ENCODE measurements around the gene EPHB3. TPM values are rescaled to one million over a fixed set of nuclear protein-coding genes. Genes with fewer than 3 reads are reported as not detected.
A peak's percentile ranks its signal among the peaks of the same experiment; 100 is the strongest.

EPHB3 gene
- total RNA-seq, 2 experiments from 2014 or later = 0.11 to 0.13 TPM

GRCh38 chr3:184597829-184598573 lies 36.4 kb downstream of the EPHB3 start:
- DNase-seq (no peak), ATAC-seq (no peak)
- no peaks in the 10 kb centered on the region for H3K4me1 Mint-ChIP-seq (ENCODE audit: low read depth)
- CTCF ChIA-PET = no interaction called here
- H3K27me3 Mint-ChIP-seq (ENCODE audit: low read depth) = peaks cover 25% of the 10 kb centered on the region
- no peaks in the 10 kb centered on the region for H3K36me3 Mint-ChIP-seq (ENCODE audit: low read depth)
- no peak overlapping the region for H3K4me3 Mint-ChIP-seq
- H3K9me3 Mint-ChIP-seq (ENCODE audit: insufficient read depth) = no peaks in the 10 kb centered on the region
- no peak overlapping the region for H3K27ac Mint-ChIP-seq
- POLR2A ChIA-PET = no interaction called here

GRCh38 chr3:184598574-184598927 lies 37.0 kb downstream of the EPHB3 start:
- H3K9me3 Mint-ChIP-seq (ENCODE audit: insufficient read depth) = no peaks in the 10 kb centered on the region
- DNase-seq (no peak), ATAC-seq (no peak)
- peaks cover 31% of the 10 kb centered on the region for H3K27me3 Mint-ChIP-seq (ENCODE audit: low read depth)
- no peak overlapping the region for H3K4me3 Mint-ChIP-seq
- H3K36me3 Mint-ChIP-seq (ENCODE audit: low read depth) = no peaks in the 10 kb centered on the region
- H3K27ac Mint-ChIP-seq = no peak overlapping the region
- POLR2A ChIA-PET = no interaction called here
- CTCF ChIA-PET = no interaction called here
- no peaks in the 10 kb centered on the region for H3K4me1 Mint-ChIP-seq (ENCODE audit: low read depth)

- Mint-ChIP-seq H3K36me3 (ENCODE audit: low read depth) (no peaks in the 10 kb centered on the region), H3K27ac (no peak overlapping the region), H3K4me3 (no peak overlapping the region), H3K27me3 (ENCODE audit: low read depth) (peaks cover 34% of the 10 kb centered on the region), H3K9me3 (ENCODE audit: insufficient read depth) (no peaks in the 10 kb centered on the region), H3K4me1 (ENCODE audit: low read depth) (peaks cover 2% of the 10 kb centered on the region)
- CTCF ChIA-PET = no interaction called here
- DNase-seq (no peak), ATAC-seq (no peak)
- POLR2A ChIA-PET = no interaction called here
Measured at GRCh38 chr3:184599143-184599542, 37.6 kb downstream of the EPHB3 start.

- H3K27me3 Mint-ChIP-seq (ENCODE audit: low read depth) = peaks cover 47% of the 10 kb centered on the region
- H3K27ac Mint-ChIP-seq = no peak overlapping the region
- no peak for ATAC-seq
- POLR2A ChIA-PET = no interaction called here
- H3K4me3 Mint-ChIP-seq = no peak overlapping the region
- H3K36me3 Mint-ChIP-seq (ENCODE audit: low read depth) = no peaks in the 10 kb centered on the region
- CTCF ChIA-PET = interaction anchor here (1.2 kb wide), 1 partner anchor 87 kb away, joined by 3 read pairs; no protein-coding TSS in a partner anchor
- peaks cover 2% of the 10 kb centered on the region for H3K4me1 Mint-ChIP-seq (ENCODE audit: low read depth)
- DNase-seq = no peak
- H3K9me3 Mint-ChIP-seq (ENCODE audit: insufficient read depth) = no peaks in the 10 kb centered on the region
Measured at GRCh38 chr3:184600685-184601377, 39.2 kb downstream of the EPHB3 start.

GRCh38 chr3:184601576-184602371 lies 40.2 kb downstream of the EPHB3 start:
- H3K27me3 Mint-ChIP-seq (ENCODE audit: low read depth) = peaks cover 52% of the 10 kb centered on the region
- no peaks in the 10 kb centered on the region for H3K36me3 Mint-ChIP-seq (ENCODE audit: low read depth)
- ATAC-seq (no peak), DNase-seq (no peak)
- no peak overlapping the region for H3K27ac Mint-ChIP-seq
- H3K4me1 Mint-ChIP-seq (ENCODE audit: low read depth) = peaks cover 2% of the 10 kb centered on the region
- no peaks in the 10 kb centered on the region for H3K9me3 Mint-ChIP-seq (ENCODE audit: insufficient read depth)
- CTCF ChIA-PET = no interaction called here
- POLR2A ChIA-PET = no interaction called here
- no peak overlapping the region for H3K4me3 Mint-ChIP-seq

- peaks cover 2% of the 10 kb centered on the region for H3K4me1 Mint-ChIP-seq (ENCODE audit: low read depth)
- ChIA-PET POLR2A (no interaction called here), CTCF (no interaction called here)
- H3K27me3 Mint-ChIP-seq (ENCODE audit: low read depth) = peaks cover 56% of the 10 kb centered on the region
- ATAC-seq (no peak), DNase-seq (no peak)
- no peak overlapping the region for H3K27ac Mint-ChIP-seq
- H3K36me3 Mint-ChIP-seq (ENCODE audit: low read depth) = no peaks in the 10 kb centered on the region
- no peak overlapping the region for H3K4me3 Mint-ChIP-seq
- H3K9me3 Mint-ChIP-seq (ENCODE audit: insufficient read depth) = no peaks in the 10 kb centered on the region
Measured at GRCh38 chr3:184602372-184603150, 41.0 kb downstream of the EPHB3 start.

GRCh38 chr3:184603151-184604030 lies 41.8 kb downstream of the EPHB3 start:
- Mint-ChIP-seq H3K9me3 (ENCODE audit: insufficient read depth) (no peaks in the 10 kb centered on the region), H3K27ac (no peak overlapping the region), H3K4me1 (ENCODE audit: low read depth) (peaks cover 8% of the 10 kb centered on the region), H3K4me3 (no peak overlapping the region), H3K27me3 (ENCODE audit: low read depth) (peaks cover 56% of the 10 kb centered on the region), H3K36me3 (ENCODE audit: low read depth) (no peaks in the 10 kb centered on the region)
- ATAC-seq = no peak
- DNase-seq = no peak
- CTCF ChIA-PET = no interaction called here
- POLR2A ChIA-PET = interaction anchor here (0.7 kb wide), 1 partner anchor 16 kb away, joined by 3 read pairs; no protein-coding TSS in a partner anchor

- ChIA-PET CTCF (no interaction called here), POLR2A (interaction anchor here (0.7 kb wide), 1 partner anchor 16 kb away, joined by 3 read pairs; no protein-coding TSS in a partner anchor)
- H3K27ac Mint-ChIP-seq = no peak overlapping the region
- DNase-seq (no peak), ATAC-seq (no peak)
- peaks cover 10% of the 10 kb centered on the region for H3K4me1 Mint-ChIP-seq (ENCODE audit: low read depth)
- H3K27me3 Mint-ChIP-seq (ENCODE audit: low read depth) = peaks cover 56% of the 10 kb centered on the region
- H3K36me3 Mint-ChIP-seq (ENCODE audit: low read depth) = no peaks in the 10 kb centered on the region
- no peak overlapping the region for H3K4me3 Mint-ChIP-seq
- no peaks in the 10 kb centered on the region for H3K9me3 Mint-ChIP-seq (ENCODE audit: insufficient read depth)
Measured at GRCh38 chr3:184604039-184604601, 42.5 kb downstream of the EPHB3 start.

- Mint-ChIP-seq H3K27ac (no peak overlapping the region), H3K4me3 (no peak overlapping the region), H3K9me3 (ENCODE audit: insufficient read depth) (no peaks in the 10 kb centered on the region), H3K27me3 (ENCODE audit: low read depth) (peaks cover 56% of the 10 kb centered on the region), H3K36me3 (ENCODE audit: low read depth) (no peaks in the 10 kb centered on the region), H3K4me1 (ENCODE audit: low read depth) (peaks cover 10% of the 10 kb centered on the region)
- ChIA-PET CTCF (no interaction called here), POLR2A (interaction anchor here (0.6 kb wide), 1 partner anchor 12 kb away, joined by 3 read pairs; no protein-coding TSS in a partner anchor)
- no peak for DNase-seq
- ATAC-seq = no peak
Measured at GRCh38 chr3:184604615-184605290, 43.2 kb downstream of the EPHB3 start.

- Mint-ChIP-seq H3K27ac (no peak overlapping the region), H3K4me3 (no peak overlapping the region), H3K36me3 (ENCODE audit: low read depth) (no peaks in the 10 kb centered on the region), H3K27me3 (ENCODE audit: low read depth) (peaks cover 29% of the 10 kb centered on the region), H3K9me3 (ENCODE audit: insufficient read depth) (no peaks in the 10 kb centered on the region), H3K4me1 (ENCODE audit: low read depth) (peaks cover 10% of the 10 kb centered on the region)
- ChIA-PET POLR2A (no interaction called here), CTCF (no interaction called here)
- peak; percentile 44 for ATAC-seq
- DNase-seq = no peak
Measured at GRCh38 chr3:184608209-184608608, 46.6 kb downstream of the EPHB3 start.
